GM19467 (cell line): ENCODE data around the gene RGS7BP.

Source experiments
- ATAC-seq: cut with Tn5 transposase; IDR thresholded peaks from one replicate; pipeline ENCODE4 v1.9.1; 2021; ENCODE audit warnings: mild to moderate bottlenecking, moderate library complexity; ENCODE audit not compliant: unreplicated experiment

The RGS7BP gene

GRCh38 chr5:64505769-64506566 lies at the start of gene RGS7BP:
Gene RGS7BP, plus strand, starts transcription at chr5:64506015. Its CDS starts 610 bp downstream, at chr5:64506625.
- no peak for ATAC-seq

- ATAC-seq: no peak
Measured at GRCh38 chr5:64457846-64458245, 48.0 kb upstream of the RGS7BP start.

GRCh38 chr5:64458948-64459347 lies 46.9 kb upstream of the RGS7BP start:
- ATAC-seq: no peak

- no peak for ATAC-seq
Measured at GRCh38 chr5:64462391-64462790, 43.4 kb upstream of the RGS7BP start.

- no peak for ATAC-seq
Measured at GRCh38 chr5:64486163-64486562, 19.7 kb upstream of the RGS7BP start.

GRCh38 chr5:64487283-64487682 lies 18.5 kb upstream of the RGS7BP start:
- no peak for ATAC-seq

GRCh38 chr5:64489857-64490256 lies 16.0 kb upstream of the RGS7BP start:
- ATAC-seq: no peak

GRCh38 chr5:64497386-64497785 lies 8.4 kb upstream of the RGS7BP start:
- no peak for ATAC-seq

GRCh38 chr5:64502196-64502595 lies 3.6 kb upstream of the RGS7BP start:
- ATAC-seq: no peak

- ATAC-seq: no peak
Measured at GRCh38 chr5:64506567-64507263, 900 bp downstream of the RGS7BP start.

GRCh38 chr5:64507264-64507605 lies 1.4 kb downstream of the RGS7BP start:
- ATAC-seq: no peak

- no peak for ATAC-seq
Measured at GRCh38 chr5:64509828-64510227, 4.0 kb downstream of the RGS7BP start.

GRCh38 chr5:64513492-64513891 lies 7.7 kb downstream of the RGS7BP start:
- no peak for ATAC-seq

GRCh38 chr5:64514612-64515011 lies 8.8 kb downstream of the RGS7BP start:
- ATAC-seq: no peak

GRCh38 chr5:64516216-64516615 lies 10.4 kb downstream of the RGS7BP start:
- no peak for ATAC-seq

GRCh38 chr5:64518793-64519192 lies 13.0 kb downstream of the RGS7BP start:
- peak; percentile 90 for ATAC-seq

GRCh38 chr5:64519263-64519662 lies 13.4 kb downstream of the RGS7BP start:
- no peak for ATAC-seq

GRCh38 chr5:64526734-64527439 lies 21.1 kb downstream of the RGS7BP start:
- ATAC-seq: no peak

GRCh38 chr5:64530076-64530475 lies 24.3 kb downstream of the RGS7BP start:
- no peak for ATAC-seq

- ATAC-seq: no peak
Measured at GRCh38 chr5:64532212-64532611, 26.4 kb downstream of the RGS7BP start.

GRCh38 chr5:64532657-64533056 lies 26.8 kb downstream of the RGS7BP start:
- no peak for ATAC-seq

GRCh38 chr5:64534033-64534432 lies 28.2 kb downstream of the RGS7BP start:
- no peak for ATAC-seq
